ENCODE measurements around the gene TBX1. TPM values are rescaled to one million over a fixed set of nuclear protein-coding genes. Genes with fewer than 3 reads are reported as not detected.

Gene TBX1
- polyA plus RNA-seq, 3 donors = not detected

GRCh38 chr22:19798891-19799293, 38.3 kb downstream of the TBX1 start:
- H3K79me2 ChIP-seq (ENCODE audit: insufficient read depth, low read length) = no peaks in the 10 kb centered on the region
- no peak overlapping the region for H3K9ac ChIP-seq (ENCODE audit: insufficient read depth, low read length, poor library complexity, severe bottlenecking)
- no peaks in the 10 kb centered on the region for H4K20me1 ChIP-seq (ENCODE audit: insufficient read depth, low read length)
- no peak for TF ChIP-seq CTCF (IDR thresholded peaks at IDR 0.05)
- no peak overlapping the region for H2AFZ ChIP-seq (ENCODE audit: insufficient read depth, low read depth, low read length, poor library complexity, severe bottlenecking)
- no peaks in the 10 kb centered on the region for H3K27me3 ChIP-seq (ENCODE audit: control insufficient read depth in 2 of 2, insufficient read depth in 2 of 2, low read length in 2 of 2)
- Mint-ChIP-seq H3K4me3 (no peak overlapping the region), H3K27ac (no peak overlapping the region), H3K27me3 (ENCODE audit: low read depth in 3 of 3) (peaks cover 0 to 2% (median 0%) of the 10 kb centered on the region in 3 donors), H3K4me1 (no peaks in the 10 kb centered on the region), H3K36me3 (no peaks in the 10 kb centered on the region), H3K9me3 (no peaks in the 10 kb centered on the region)
- H3K36me3 ChIP-seq (replicated peaks in 1 of 2; ENCODE audit: control insufficient read depth in 1 of 2, insufficient read depth in 2 of 2, low read length in 2 of 2) = no peaks in the 10 kb centered on the region
- no peaks in the 10 kb centered on the region for H3K9me3 ChIP-seq (replicated peaks in 1 of 2; ENCODE audit: control insufficient read depth in 1 of 2, insufficient read depth in 1 of 2, low read length in 2 of 2)
- WGBS (ENCODE audit: insufficient coverage) = 97% methylated on average over 7 of the region's 9 CpGs
- H3K4me2 ChIP-seq (replicated peaks; ENCODE audit: extremely low read depth, low read length, poor library complexity, severe bottlenecking) = no peak overlapping the region
- no peak overlapping the region for H3K4me3 ChIP-seq (replicated peaks in 1 of 3; ENCODE audit: low read depth in 2 of 3, low read length in 3 of 3)
- no peak for DNase-seq
- H3K27ac ChIP-seq (ENCODE audit: low read depth in 1 of 2, low read length in 2 of 2) = no peak overlapping the region
- no peaks in the 10 kb centered on the region for H3K4me1 ChIP-seq (ENCODE audit: control insufficient read depth in 1 of 2, insufficient read depth in 2 of 2, low read length in 2 of 2)
- intact Hi-C loops (cut with micrococcal nuclease) = no loop called here

- 95% methylated on average over 30 of the region's 35 CpGs for WGBS (ENCODE audit: insufficient coverage)
- no peak for DNase-seq
- H2AFZ ChIP-seq (ENCODE audit: insufficient read depth, low read depth, low read length, poor library complexity, severe bottlenecking) = no peak overlapping the region
- H4K20me1 ChIP-seq (ENCODE audit: insufficient read depth, low read length) = no peaks in the 10 kb centered on the region
- H3K4me3 ChIP-seq (replicated peaks in 1 of 3; ENCODE audit: low read depth in 2 of 3, low read length in 3 of 3) = no peak overlapping the region
- H3K27ac ChIP-seq (ENCODE audit: low read depth in 1 of 2, low read length in 2 of 2) = no peak overlapping the region
- H3K4me2 ChIP-seq (replicated peaks; ENCODE audit: extremely low read depth, low read length, poor library complexity, severe bottlenecking) = no peak overlapping the region
- H3K9me3 ChIP-seq (replicated peaks in 1 of 2; ENCODE audit: control insufficient read depth in 1 of 2, insufficient read depth in 1 of 2, low read length in 2 of 2) = no peaks in the 10 kb centered on the region
- Mint-ChIP-seq H3K9me3 (no peaks in the 10 kb centered on the region), H3K27ac (no peak overlapping the region), H3K4me1 (no peaks in the 10 kb centered on the region), H3K36me3 (no peaks in the 10 kb centered on the region), H3K27me3 (ENCODE audit: low read depth in 3 of 3) (peaks cover 0 to 2% (median 0%) of the 10 kb centered on the region in 3 donors), H3K4me3 (no peak overlapping the region)
- H3K9ac ChIP-seq (ENCODE audit: insufficient read depth, low read length, poor library complexity, severe bottlenecking) = no peak overlapping the region
- no peaks in the 10 kb centered on the region for H3K4me1 ChIP-seq (ENCODE audit: control insufficient read depth in 1 of 2, insufficient read depth in 2 of 2, low read length in 2 of 2)
- no peak for TF ChIP-seq CTCF (IDR thresholded peaks at IDR 0.05)
- no peaks in the 10 kb centered on the region for H3K79me2 ChIP-seq (ENCODE audit: insufficient read depth, low read length)
- no peaks in the 10 kb centered on the region for H3K27me3 ChIP-seq (ENCODE audit: control insufficient read depth in 2 of 2, insufficient read depth in 2 of 2, low read length in 2 of 2)
- intact Hi-C loops (cut with micrococcal nuclease) = no loop called here
- no peaks in the 10 kb centered on the region for H3K36me3 ChIP-seq (replicated peaks in 1 of 2; ENCODE audit: control insufficient read depth in 1 of 2, insufficient read depth in 2 of 2, low read length in 2 of 2)
Measured at GRCh38 chr22:19799322-19800190, 39.0 kb downstream of the TBX1 start.

All from CD14-positive monocyte (primary cell).